H1 (cell line): ENCODE data around the gene TMEM150B. TPM values are rescaled to one million over a fixed set of nuclear protein-coding genes. Genes with fewer than 3 reads are reported as not detected.
A peak's percentile ranks its signal among the peaks of the same experiment; 100 is the strongest.

Source experiments
- CTCF ChIA-PET: fragments of 300-600 bp; sonication (Branson Sonifier 250); formaldehyde crosslinking; loops from one replicate; lab custom pipeline; 2021; ENCODE audit not compliant: partially characterized antibody; lab: Charles Lee
- POLR2A ChIA-PET: fragments of 300-600 bp; sonication (Branson Sonifier 250); formaldehyde crosslinking; loops from one replicate; lab custom pipeline; 2021; ENCODE audit warnings: inconsistent platforms; ENCODE audit not compliant: partially characterized antibody; lab: Charles Lee
- DNase-seq, 2 experiments: peaks; one replicate each; pipeline versions ENCODE4 v3.0.0 to v3.0.0-alpha.2; 2010 to 2022; ENCODE audit warnings: low spot score in 2 of 2, low read depth in 1 of 2, mixed read lengths in 1 of 2
- FAIRE-seq: peaks from 2 replicates; lab custom pipeline; 2011; peaks lifted over from hg19 to GRCh38; lab: Jason Lieb, UNC
- H2AFZ ChIP-seq: 2 replicates; pipeline ENCODE4 v1.8.1; 2012; ENCODE audit warnings: low read length, inconsistent platforms
- H2AK5ac ChIP-seq: 2 replicates; pipeline ENCODE4 v1.6.1; 2013; ENCODE audit warnings: low read depth, low read length
- H2BK120ac ChIP-seq: replicated peaks from 2 replicates; pipeline ENCODE3; 2013; ENCODE audit warnings: low read depth, low read length, inconsistent platforms
- H2BK12ac ChIP-seq: 2 replicates; pipeline ENCODE4 v1.6.1; 2013; ENCODE audit warnings: low read depth, low read length
- H2BK15ac ChIP-seq: 2 replicates; pipeline ENCODE4 v1.6.1; 2013; ENCODE audit warnings: low read length
- H2BK20ac ChIP-seq: 2 replicates; pipeline ENCODE4 v1.6.1; 2013; ENCODE audit warnings: low read length
- H2BK5ac ChIP-seq: 2 replicates; pipeline ENCODE4 v1.6.1; 2013; ENCODE audit warnings: low read depth, low read length
- H3K14ac ChIP-seq: 2 replicates; pipeline ENCODE4 v1.6.1; 2013; ENCODE audit warnings: inconsistent platforms; ENCODE audit not compliant: insufficient read length
- H3K18ac ChIP-seq: 2 replicates; pipeline ENCODE4 v1.6.1; 2013; ENCODE audit warnings: low read length; ENCODE audit errors: extremely low read depth
- H3K23ac ChIP-seq: 2 replicates; pipeline ENCODE4 v1.6.1; 2013; ENCODE audit warnings: inconsistent platforms; ENCODE audit not compliant: insufficient read length
- H3K23me2 ChIP-seq: 2 replicates; pipeline ENCODE4 v1.6.1; 2013; ENCODE audit warnings: low read depth, low read length
- H3K27ac ChIP-seq: 2 replicates; pipeline ENCODE4 v1.6.1; 2011; ENCODE audit warnings: low read depth, low read length, inconsistent platforms
- H3K27me3 ChIP-seq, 4 experiments: replicated peaks in 1 of 4; 1 replicate in 1 of 4; 2 replicates in 3 of 4; pipeline versions ENCODE4 v1.6.1 to v1.8.1; 2011 to 2013; ENCODE audit warnings: low read length in 3 of 4, mild to moderate bottlenecking in 3 of 4, inconsistent platforms in 2 of 4, mixed read lengths in 2 of 4, moderate library complexity in 1 of 4; ENCODE audit not compliant: control insufficient read depth in 3 of 4, insufficient read depth in 3 of 4; ENCODE audit errors: extremely low read depth in 1 of 4
- H3K36me3 ChIP-seq, 4 experiments: 2 replicates each; pipeline versions ENCODE4 v1.6.1 to v1.8.1; 2011 to 2013; ENCODE audit warnings: mild to moderate bottlenecking in 4 of 4, low read length in 3 of 4, moderate library complexity in 2 of 4, control low read depth in 1 of 4, inconsistent platforms in 1 of 4; ENCODE audit not compliant: insufficient read depth in 4 of 4, control insufficient read depth in 2 of 4
- H3K4ac ChIP-seq: replicated peaks from 2 replicates; pipeline ENCODE3; 2013; ENCODE audit warnings: low read length, low read depth, mixed read lengths, inconsistent platforms; ENCODE audit not compliant: insufficient read length
- H3K4me1 ChIP-seq, 4 experiments: replicated peaks in 1 of 4; 1 replicate in 1 of 4; 2 replicates in 3 of 4; pipeline versions ENCODE4 v1.6.1 to v1.8.1; 2011 to 2013; ENCODE audit warnings: low read length in 3 of 4, inconsistent platforms in 2 of 4, mixed read lengths in 1 of 4; ENCODE audit not compliant: insufficient read depth in 4 of 4, control insufficient read depth in 3 of 4
- H3K4me2 ChIP-seq, 2 experiments: 2 replicates each; pipeline versions ENCODE4 v1.6.1 to v1.8.1; 2011 to 2013; ENCODE audit warnings: low read depth in 2 of 2, low read length in 2 of 2, control low read depth in 1 of 2, inconsistent platforms in 1 of 2, mild to moderate bottlenecking in 1 of 2; ENCODE audit not compliant: insufficient read depth in 1 of 2
- H3K4me3 ChIP-seq, 4 experiments: fragments of 200-600, 300-600 bp in 1 of 4; sonication (generic), shearing (Covaris generic), sonication (Bioruptor Twin) in 1 of 4; 2 replicates each; pipeline versions ENCODE4 v1.5.1 to v1.8.1; 2011 to 2016; ENCODE audit warnings: low read length in 4 of 4, low read depth in 3 of 4, control low read depth in 2 of 4, inconsistent platforms in 2 of 4, mild to moderate bottlenecking in 2 of 4, mixed read lengths in 1 of 4, moderate library complexity in 1 of 4; ENCODE audit not compliant: insufficient read depth in 2 of 4; ENCODE audit errors: extremely low read depth in 1 of 4
- H3K56ac ChIP-seq: replicated peaks from 2 replicates; pipeline ENCODE3; 2013; ENCODE audit warnings: low read depth, mild to moderate bottlenecking, mixed read lengths, low read length, inconsistent platforms; ENCODE audit not compliant: insufficient read length
- H3K79me1 ChIP-seq: 2 replicates; pipeline ENCODE4 v1.6.1; 2013; ENCODE audit warnings: low read depth, low read length, control low read depth
- H3K79me2 ChIP-seq, 2 experiments: 2 replicates each; pipeline versions ENCODE4 v1.6.1 to v1.8.1; 2012 to 2013; ENCODE audit warnings: low read length in 2 of 2, mild to moderate bottlenecking in 2 of 2, inconsistent platforms in 1 of 2; ENCODE audit not compliant: insufficient read depth in 2 of 2, control insufficient read depth in 1 of 2
- H3K9ac ChIP-seq, 4 experiments: replicated peaks in 1 of 4; 1 replicate in 1 of 4; 2 replicates in 3 of 4; pipeline versions ENCODE4 v1.6.1 to v1.8.1; 2011 to 2013; ENCODE audit warnings: low read depth in 3 of 4, low read length in 3 of 4, control low read depth in 2 of 4, mild to moderate bottlenecking in 2 of 4, moderate library complexity in 2 of 4, inconsistent platforms in 1 of 4; ENCODE audit errors: extremely low read depth in 1 of 4
- H3K9me3 ChIP-seq, 2 experiments: 2 replicates each; pipeline versions ENCODE4 v1.6.1 to v1.8.1; 2012 to 2013; ENCODE audit warnings: mild to moderate bottlenecking in 2 of 2, moderate library complexity in 2 of 2, control low read depth in 1 of 2, inconsistent platforms in 1 of 2, low read depth in 1 of 2, low read length in 1 of 2, mixed read lengths in 1 of 2; ENCODE audit not compliant: insufficient read depth in 2 of 2
- H4K20me1 ChIP-seq, 2 experiments: replicated peaks in 1 of 2; 2 replicates each; pipeline versions ENCODE3 to v1.8.1; 2011 to 2013; ENCODE audit warnings: inconsistent platforms in 2 of 2, low read length in 2 of 2, mild to moderate bottlenecking in 1 of 2; ENCODE audit not compliant: insufficient read depth in 2 of 2, control insufficient read depth in 1 of 2
- H4K5ac ChIP-seq: 2 replicates; pipeline ENCODE4 v1.6.1; 2013; ENCODE audit warnings: low read length, low read depth, mixed read lengths, inconsistent platforms; ENCODE audit not compliant: insufficient read length
- H4K8ac ChIP-seq: 2 replicates; pipeline ENCODE4 v1.8.0; 2013; ENCODE audit warnings: mild to moderate bottlenecking, moderate library complexity, low read length, inconsistent platforms; ENCODE audit not compliant: insufficient read depth; ENCODE audit errors: extremely low read depth
- H4K91ac ChIP-seq: replicated peaks from 2 replicates; pipeline ENCODE3; 2013; ENCODE audit warnings: low read length, mixed read lengths, inconsistent platforms; ENCODE audit not compliant: insufficient read length
- JUND ChIP-seq: IDR thresholded peaks from 2 replicates; pipeline ENCODE4 v1.6.1; 2011; ENCODE audit warnings: mild to moderate bottlenecking, improper control_type of control experiment, low read length
- RAD21 ChIP-seq, 2 experiments: IDR thresholded peaks in 1 of 2; conservative IDR thresholded peaks in 1 of 2; 2 replicates each; pipeline ENCODE4 v1.6.1; 2011; ENCODE audit warnings: low read depth in 2 of 2, low read length in 2 of 2, improper control_type of control experiment in 1 of 2, inconsistent platforms in 1 of 2, mild to moderate bottlenecking in 1 of 2, moderate library complexity in 1 of 2
- TBP ChIP-seq: IDR thresholded peaks from 2 replicates; pipeline ENCODE4 v1.6.1; 2011; ENCODE audit warnings: low read depth, low read length, improper control_type of control experiment
- TCF12 ChIP-seq: IDR thresholded peaks from 2 replicates; pipeline ENCODE4 v1.6.1; 2011; ENCODE audit warnings: low read depth, mild to moderate bottlenecking, low read length
- ZNF274 ChIP-seq: IDR thresholded peaks from 2 replicates; pipeline ENCODE4 v1.7.0; 2012; ENCODE audit warnings: low read length, borderline replicate concordance; ENCODE audit errors: extremely low read depth
- WGBS, 2 experiments: shearing (Covaris generic) in 1 of 2; methylation state at CpG; one replicate each; pipeline versions ENCODE4 v1.1.6 to v1.1.7; 2013 to 2015; ENCODE audit warnings: low lambda C conversion rate in 2 of 2, mixed read lengths in 2 of 2, inconsistent platforms in 1 of 2, low coverage in 1 of 2, missing lambda C conversion rate in 1 of 2; ENCODE audit not compliant: insufficient replicate concordance in 2 of 2, insufficient coverage in 1 of 2, insufficient read length in 1 of 2; ENCODE audit errors: extremely low coverage in 1 of 2, missing lambda C conversion rate in 1 of 2; 5-methylcytosine and 5-hydroxymethylcytosine counted together
- polyA plus RNA-seq, 7 experiments: library from polyadenylated mRNA; depleted of rRNA in 3 of 7; stranded (reverse) in 5 of 7; unstranded in 2 of 7; fragments of >200 nt in 5 of 7; fragments of 200-250 nt in 2 of 7; gene quantifications; 1 replicate in 5 of 7; 2 replicates in 1 of 7; 4 replicates in 1 of 7; pipeline versions ENCODE4 v1.2.1 to v1.2.3, GENCODE V29; 2011 to 2013; ENCODE audit warnings: missing spikeins in 2 of 7, mixed read lengths in 2 of 7
- total RNA-seq: library from RNA; stranded (reverse); fragmentation: NEBNext Ultra II Directional; extraction: Animal tissue kit (Norgen Biotek cat#: 25700); gene quantifications from 2 replicates; pipeline ENCODE4 v1.2.1, GENCODE V29; 2021
- TF ChIP-seq, protein P1 (sequence below): IDR thresholded peaks from 2 replicates; pipeline ENCODE4 v1.6.1; 2011; ENCODE audit warnings: low read length, improper control_type of control experiment
- TF ChIP-seq, protein P2 (sequence below): IDR thresholded peaks from 2 replicates; pipeline ENCODE4 v1.6.1; 2012; ENCODE audit warnings: low read length, inconsistent platforms

The TMEM150B gene
- total and polyA plus RNA-seq, 2 of the 8 experiments (the other 6 are each of a cell fraction or from before 2014, with no cell fraction given) = 0.41 to 0.91 TPM

DNA sequence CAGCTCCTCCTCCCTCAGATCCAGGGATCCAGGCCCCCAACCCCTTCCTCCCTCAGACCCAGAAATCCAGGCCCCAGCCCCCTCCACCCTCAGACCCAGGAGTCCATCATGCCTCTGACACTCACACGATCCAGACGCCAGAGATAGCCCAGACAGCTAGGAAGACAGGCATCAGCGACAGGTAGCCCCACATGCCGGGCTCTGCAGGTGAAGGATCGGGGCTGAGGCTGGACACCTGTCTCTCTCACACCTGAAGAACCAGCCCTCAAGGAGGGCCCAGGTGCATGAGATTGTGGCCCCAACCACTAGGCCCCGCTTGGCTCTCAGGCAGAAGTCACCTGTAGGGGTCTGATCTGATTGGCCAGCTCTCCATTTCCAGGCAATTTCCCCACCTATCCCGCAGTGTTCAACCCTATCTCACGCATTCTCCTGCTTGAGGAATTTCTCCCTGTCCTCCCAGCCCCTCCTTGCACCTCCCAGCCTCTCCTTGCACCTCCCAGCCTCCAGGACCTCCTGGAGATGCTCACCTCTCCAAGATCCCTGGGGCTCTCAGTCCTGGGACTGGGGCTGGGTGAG, 4.2 kb downstream of the TMEM150B start:
- Histone ChIP-seq H3K18ac (no peak overlapping the region), H3K4ac (no peak overlapping the region), H3K4me1 (peaks cover 0 to 10% (median 5%) of the 10 kb centered on the region in 4 experiments; a peak in 6 of 7 replicates), H2BK15ac (no peak overlapping the region), H2BK5ac (no peak overlapping the region), H4K20me1 (no peaks in the 10 kb centered on the region), H2BK12ac (no peak overlapping the region), H3K9ac (no peak overlapping the region), H3K27ac (no peak overlapping the region), H3K4me3 (no peak overlapping the region), H3K36me3 (no peaks in the 10 kb centered on the region), H3K79me1 (no peaks in the 10 kb centered on the region), H3K9me3 (no peaks in the 10 kb centered on the region), H3K27me3 (no peaks in the 10 kb centered on the region), H4K8ac (peak overlapping the region; percentile 58; the same call in 1 of the 2 replicates), H4K91ac (no peak overlapping the region), H2BK120ac (no peak overlapping the region), H2AK5ac (no peak overlapping the region), H3K56ac (no peak overlapping the region), H2AFZ (no peak overlapping the region), H3K23me2 (peaks cover 2% of the 10 kb centered on the region; the same call in 1 of the 2 replicates), H3K14ac (no peak overlapping the region), H4K5ac (no peak overlapping the region), H3K4me2 (no peak overlapping the region; a peak in 1 of 4 replicates), H3K23ac (no peak overlapping the region), H2BK20ac (no peak overlapping the region), H3K79me2 (no peaks in the 10 kb centered on the region)
- TF ChIP-seq, protein P1, sequence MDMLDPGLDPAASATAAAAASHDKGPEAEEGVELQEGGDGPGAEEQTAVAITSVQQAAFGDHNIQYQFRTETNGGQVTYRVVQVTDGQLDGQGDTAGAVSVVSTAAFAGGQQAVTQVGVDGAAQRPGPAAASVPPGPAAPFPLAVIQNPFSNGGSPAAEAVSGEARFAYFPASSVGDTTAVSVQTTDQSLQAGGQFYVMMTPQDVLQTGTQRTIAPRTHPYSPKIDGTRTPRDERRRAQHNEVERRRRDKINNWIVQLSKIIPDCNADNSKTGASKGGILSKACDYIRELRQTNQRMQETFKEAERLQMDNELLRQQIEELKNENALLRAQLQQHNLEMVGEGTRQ = no peak
- TF ChIP-seq RAD21 (IDR thresholded peaks at IDR 0.05 in 1 of 2, conservative IDR thresholded peaks at IDR 0.05 in 1 of 2; ENCODE audit: low read depth in 2 of 2, low read length in 2 of 2) = no peak
- TF ChIP-seq ZNF274 = no peak
- TF ChIP-seq, protein P2, sequence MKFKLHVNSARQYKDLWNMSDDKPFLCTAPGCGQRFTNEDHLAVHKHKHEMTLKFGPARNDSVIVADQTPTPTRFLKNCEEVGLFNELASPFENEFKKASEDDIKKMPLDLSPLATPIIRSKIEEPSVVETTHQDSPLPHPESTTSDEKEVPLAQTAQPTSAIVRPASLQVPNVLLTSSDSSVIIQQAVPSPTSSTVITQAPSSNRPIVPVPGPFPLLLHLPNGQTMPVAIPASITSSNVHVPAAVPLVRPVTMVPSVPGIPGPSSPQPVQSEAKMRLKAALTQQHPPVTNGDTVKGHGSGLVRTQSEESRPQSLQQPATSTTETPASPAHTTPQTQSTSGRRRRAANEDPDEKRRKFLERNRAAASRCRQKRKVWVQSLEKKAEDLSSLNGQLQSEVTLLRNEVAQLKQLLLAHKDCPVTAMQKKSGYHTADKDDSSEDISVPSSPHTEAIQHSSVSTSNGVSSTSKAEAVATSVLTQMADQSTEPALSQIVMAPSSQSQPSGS = no peak
- no peak for TF ChIP-seq JUND
- TF ChIP-seq TCF12 = no peak
- TF ChIP-seq TBP = no peak
- ChIA-PET CTCF (interaction anchor here (0.7 to 2.7 kb wide), 10 partner anchors 9 to 110 kb away, joined by 3 to 18 read pairs (median 7); partner anchors contain the start of gene TMEM238), POLR2A (interaction anchor here (0.6 to 4.3 kb wide), 12 partner anchors 8 to 174 kb away, joined by 3 to 23 read pairs (median 4); partner anchors contain the start of genes KMT5C and UBE2S)
- DNase-seq (no peak), FAIRE-seq (no peak)
- WGBS, 2 experiments = 89% methylated on average over 6 of the region's 8 CpGs; no CpG with 5 or more reads in 1 of the 2 experiments
